ENCODE data around the gene EXOC7.

- no peak for TF ChIP-seq EZH2 (IDR thresholded peaks at IDR 0.05; ENCODE audit: low read length, missing control alignments)
- TF ChIP-seq, protein P1, sequence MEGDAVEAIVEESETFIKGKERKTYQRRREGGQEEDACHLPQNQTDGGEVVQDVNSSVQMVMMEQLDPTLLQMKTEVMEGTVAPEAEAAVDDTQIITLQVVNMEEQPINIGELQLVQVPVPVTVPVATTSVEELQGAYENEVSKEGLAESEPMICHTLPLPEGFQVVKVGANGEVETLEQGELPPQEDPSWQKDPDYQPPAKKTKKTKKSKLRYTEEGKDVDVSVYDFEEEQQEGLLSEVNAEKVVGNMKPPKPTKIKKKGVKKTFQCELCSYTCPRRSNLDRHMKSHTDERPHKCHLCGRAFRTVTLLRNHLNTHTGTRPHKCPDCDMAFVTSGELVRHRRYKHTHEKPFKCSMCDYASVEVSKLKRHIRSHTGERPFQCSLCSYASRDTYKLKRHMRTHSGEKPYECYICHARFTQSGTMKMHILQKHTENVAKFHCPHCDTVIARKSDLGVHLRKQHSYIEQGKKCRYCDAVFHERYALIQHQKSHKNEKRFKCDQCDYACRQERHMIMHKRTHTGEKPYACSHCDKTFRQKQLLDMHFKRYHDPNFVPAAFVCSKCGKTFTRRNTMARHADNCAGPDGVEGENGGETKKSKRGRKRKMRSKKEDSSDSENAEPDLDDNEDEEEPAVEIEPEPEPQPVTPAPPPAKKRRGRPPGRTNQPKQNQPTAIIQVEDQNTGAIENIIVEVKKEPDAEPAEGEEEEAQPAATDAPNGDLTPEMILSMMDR (conservative IDR thresholded peaks at IDR 0.05 in 1 of 2, IDR thresholded peaks at IDR 0.05 in 1 of 2; ENCODE audit: low read depth in 1 of 2, low read length in 2 of 2) = no peak
Observed at GRCh38 chr17:76033139-76033538, 70.4 kb downstream of the EXOC7 start.

All from fibroblast of lung (primary cell).